Panc1 (cell line): Measurements from ENCODE around the gene LY6G5B.

Source experiments
- CTCF ChIP-seq: fragments of 450-650 bp; IDR thresholded peaks from 2 replicates; pipeline ENCODE4 v1.5.1; 2017; ENCODE audit warnings: mild to moderate bottlenecking
- POLR2AphosphoS5 ChIP-seq: IDR thresholded peaks from 2 replicates; pipeline ENCODE4 v1.6.1; 2012; ENCODE audit warnings: mild to moderate bottlenecking, low read depth, low read length, moderate library complexity

- no peak for TF ChIP-seq CTCF
- no peak for TF ChIP-seq POLR2AphosphoS5
Observed at GRCh38 chr6:31717499-31718222, 47.9 kb downstream of the LY6G5B start.
